SH-SY5Y (cell line): ENCODE data around the gene SLC12A1.

Source experiments
- GATA2 ChIP-seq: IDR thresholded peaks from 2 replicates; pipeline ENCODE4 v1.6.1; 2011; ENCODE audit warnings: mild to moderate bottlenecking, low read depth, low read length
- GATA3 ChIP-seq: IDR thresholded peaks from 2 replicates; pipeline ENCODE4 v1.6.1; 2011; ENCODE audit warnings: low read depth, mild to moderate bottlenecking, low read length, moderate library complexity

- TF ChIP-seq GATA2 (no peak), GATA3 (no peak)
These were observed 59.0 kb downstream of the SLC12A1 start for GRCh38 chr15:48265135-48265534.
